Fibroblast of gingiva (primary cell): Measurements from ENCODE around the gene ITGA7.
A peak's percentile ranks its signal among the peaks of the same experiment; 100 is the strongest.
"Not testable (repeated sequence)": the region's sequence is repeated elsewhere in the genome, so short reads cannot be mapped to it uniquely, and the experiment has no call there.

Experiments used
- DNase-seq: peaks from one replicate; pipeline ENCODE4 v3.0.0-alpha.2; 2011; ENCODE audit warnings: low read depth

The ITGA7 gene

GRCh38 chr12:55681142-55682077 lies 26.3 kb downstream of the ITGA7 start:
- DNase-seq: peak; percentile 63

- DNase-seq: no peak
These were observed 28.0 kb downstream of the ITGA7 start for GRCh38 chr12:55679691-55680090.

DNA sequence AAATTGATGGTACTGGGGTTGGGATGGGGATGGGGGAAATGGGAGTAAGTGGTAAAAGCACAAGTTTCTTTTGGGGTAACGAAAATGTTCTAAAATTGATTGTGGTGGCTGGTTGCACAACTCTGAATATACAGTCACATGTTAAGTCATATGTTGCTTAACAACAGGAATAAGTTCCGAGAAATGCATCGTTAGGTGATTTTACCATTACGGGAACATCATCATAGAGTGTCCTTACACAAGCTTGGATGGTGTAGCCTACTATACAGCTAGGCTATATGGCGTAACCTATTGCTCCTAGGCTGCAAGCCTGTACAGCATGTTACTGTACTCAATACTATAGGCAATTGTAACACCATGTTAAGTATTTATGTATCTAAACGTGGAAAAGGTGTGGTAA lies 31.0 kb downstream of the ITGA7 start:
- DNase-seq: no peak

DNA sequence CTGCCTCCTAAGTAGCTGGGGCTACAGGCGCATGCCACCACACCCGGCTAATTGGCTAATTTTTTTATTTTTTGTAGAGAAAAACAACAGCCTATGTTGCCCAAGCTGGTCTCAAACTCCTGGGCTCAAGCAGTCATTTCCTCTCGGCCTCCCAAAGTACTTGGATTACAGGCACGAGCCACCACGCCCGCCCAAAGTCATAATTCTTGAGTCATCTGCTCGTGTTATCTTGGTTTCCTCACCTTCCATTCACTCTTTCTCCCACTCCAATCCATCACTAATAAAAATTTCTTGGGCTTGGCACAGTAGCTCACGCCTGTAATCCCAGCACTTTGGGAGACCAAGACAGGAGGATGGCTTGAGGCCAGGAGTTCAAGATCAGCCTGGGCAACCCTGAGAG lies 32.0 kb downstream of the ITGA7 start:
- DNase-seq: no peak

DNA sequence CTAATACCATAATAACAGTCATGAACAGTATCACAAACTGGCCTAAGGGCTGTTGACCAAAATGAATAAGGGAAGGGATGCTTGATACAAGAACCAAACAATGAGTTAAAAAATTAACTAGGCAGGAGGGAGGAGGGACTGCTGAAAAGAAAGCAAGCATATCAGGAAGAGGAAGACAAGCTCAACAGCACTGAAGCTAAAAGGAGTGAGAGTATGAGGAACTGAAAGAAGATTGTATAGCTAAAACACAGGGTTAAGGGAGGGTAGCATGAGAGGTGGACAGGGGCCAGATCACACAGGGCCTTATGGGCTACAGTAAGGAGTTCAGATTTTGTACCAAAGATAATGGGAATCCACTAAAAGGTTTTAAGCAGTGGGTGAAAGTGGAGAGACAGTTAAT lies 34.1 kb downstream of the ITGA7 start:
- no peak for DNase-seq

DNA sequence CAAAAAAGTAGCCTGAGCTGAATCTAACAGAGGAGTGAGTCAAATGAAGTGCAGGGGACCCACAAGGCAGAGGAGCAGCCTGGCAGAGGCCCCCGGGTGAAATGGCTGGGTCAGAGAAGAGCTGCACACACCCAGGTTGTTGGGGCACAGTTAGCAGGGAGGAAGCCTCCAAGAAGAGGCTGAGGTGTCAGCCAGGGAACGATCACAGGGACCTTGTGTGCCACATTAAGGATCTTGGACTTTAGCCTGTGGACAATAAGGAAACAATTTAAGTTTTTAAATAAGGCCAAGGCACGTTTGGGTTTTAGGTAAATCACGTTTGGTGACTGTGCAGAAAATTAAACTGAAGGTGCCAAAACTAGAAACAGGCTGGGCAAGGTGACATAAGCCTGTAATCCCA lies 36.0 kb downstream of the ITGA7 start:
- no peak for DNase-seq

DNA sequence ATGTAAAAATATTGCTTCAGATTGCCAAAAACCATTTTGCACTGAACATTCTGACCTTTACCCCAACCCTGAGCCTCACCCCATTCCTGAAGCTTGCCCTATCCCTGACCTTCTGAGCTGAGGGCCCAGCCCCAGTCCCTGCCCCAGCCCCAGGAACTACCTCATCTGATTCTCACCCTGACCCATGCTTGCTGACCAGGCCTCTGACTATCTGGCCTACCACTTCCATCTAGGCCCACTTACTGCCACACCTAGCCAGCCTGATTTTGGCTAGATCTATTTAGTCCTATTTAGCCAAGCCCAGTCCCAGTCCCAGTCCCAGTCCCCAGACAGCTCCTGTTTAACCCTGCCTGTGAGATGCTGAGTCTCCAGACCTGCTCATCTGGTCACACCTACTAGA lies 37.4 kb downstream of the ITGA7 start:
- DNase-seq: no peak

DNA sequence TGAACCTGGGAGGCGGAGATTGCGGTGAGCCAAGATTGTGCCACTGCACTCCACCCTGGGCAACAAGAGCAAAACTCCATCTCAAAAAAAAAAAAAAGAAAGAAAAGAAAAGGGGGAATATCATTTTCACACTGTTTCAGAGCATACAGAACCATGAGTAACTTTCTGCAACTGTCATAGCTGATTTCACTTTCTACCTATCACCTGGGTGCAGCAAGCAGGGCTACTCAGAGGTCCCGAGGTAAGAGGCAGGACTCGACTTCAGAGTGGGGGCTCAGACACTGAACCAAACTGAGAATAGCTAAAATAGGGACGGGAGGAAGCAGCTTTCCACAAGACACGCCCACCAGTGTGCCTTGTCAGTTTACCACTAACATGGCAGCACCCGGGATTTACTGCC lies 41.2 kb downstream of the ITGA7 start:
- no peak for DNase-seq

DNA sequence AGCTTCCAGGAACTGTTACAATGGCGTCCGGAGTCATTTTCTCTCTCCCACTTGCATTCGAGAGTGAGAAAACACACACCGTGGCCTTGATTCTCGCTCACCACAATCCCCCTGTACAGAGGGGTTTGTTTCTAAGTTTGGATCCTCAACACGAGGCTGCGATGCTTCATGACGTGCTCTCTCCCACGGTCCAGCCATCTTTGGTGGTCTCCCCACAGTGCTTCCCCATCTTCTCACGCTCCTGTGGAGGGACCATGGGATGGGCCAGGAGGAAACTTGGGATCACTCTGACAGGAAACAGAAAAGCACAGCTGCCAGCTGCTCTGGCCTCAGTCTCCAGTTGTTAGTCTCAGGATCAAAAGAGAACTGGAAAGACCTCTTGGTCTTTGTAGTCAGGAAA lies 42.9 kb downstream of the ITGA7 start:
- DNase-seq: no peak

GRCh38 chr12:55663391-55663790 lies 44.3 kb downstream of the ITGA7 start:
- no peak for DNase-seq

DNA sequence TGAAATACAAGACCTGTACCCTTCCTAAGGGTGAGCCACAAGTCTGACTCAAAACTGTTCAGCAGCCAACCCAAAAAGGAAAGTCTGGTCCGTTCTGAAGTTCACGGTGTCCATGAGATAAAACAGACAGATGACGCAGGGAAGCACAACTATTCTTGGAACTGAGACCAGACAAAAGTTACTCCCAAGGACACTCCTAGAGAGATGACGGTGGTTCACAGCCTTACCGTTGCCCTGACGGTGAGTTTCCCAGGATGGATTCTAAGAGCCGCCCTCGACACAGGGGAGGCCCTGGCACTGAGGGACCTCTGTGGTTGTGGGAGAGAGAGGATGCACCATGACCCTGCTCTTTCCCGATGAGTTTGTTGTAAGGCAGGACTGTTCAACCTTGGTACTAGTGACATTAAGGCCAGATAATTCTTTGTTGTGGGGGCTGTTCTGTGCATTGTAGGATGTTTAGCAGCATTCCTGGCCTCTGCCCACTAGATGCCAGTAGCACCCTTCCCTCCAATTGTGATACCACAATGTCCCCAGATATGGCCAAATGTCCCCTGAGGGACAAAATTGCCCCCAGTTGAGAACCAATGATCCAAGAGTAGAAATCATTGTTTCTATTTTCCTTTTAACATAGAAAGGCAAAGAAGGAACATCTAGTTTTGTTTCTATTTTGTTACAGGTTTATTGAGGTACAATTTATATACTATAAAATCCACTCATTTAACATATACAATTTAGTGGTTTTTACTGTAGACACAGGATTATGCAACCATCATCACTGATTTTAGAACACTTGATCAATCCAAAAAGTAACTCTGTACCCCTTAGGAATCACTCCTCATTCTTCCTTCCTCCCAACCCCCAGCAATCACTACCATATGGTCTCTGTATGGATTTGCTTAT lies 48.0 kb downstream of the ITGA7 start:
- DNase-seq: no peak

- DNase-seq: no peak
These were observed 48.9 kb downstream of the ITGA7 start for GRCh38 chr12:55658635-55659391.

- DNase-seq: no peak
These were observed 49.5 kb downstream of the ITGA7 start for GRCh38 chr12:55658212-55658611.

- DNase-seq: no peak
These were observed 50.5 kb downstream of the ITGA7 start for GRCh38 chr12:55657212-55657611.

DNA sequence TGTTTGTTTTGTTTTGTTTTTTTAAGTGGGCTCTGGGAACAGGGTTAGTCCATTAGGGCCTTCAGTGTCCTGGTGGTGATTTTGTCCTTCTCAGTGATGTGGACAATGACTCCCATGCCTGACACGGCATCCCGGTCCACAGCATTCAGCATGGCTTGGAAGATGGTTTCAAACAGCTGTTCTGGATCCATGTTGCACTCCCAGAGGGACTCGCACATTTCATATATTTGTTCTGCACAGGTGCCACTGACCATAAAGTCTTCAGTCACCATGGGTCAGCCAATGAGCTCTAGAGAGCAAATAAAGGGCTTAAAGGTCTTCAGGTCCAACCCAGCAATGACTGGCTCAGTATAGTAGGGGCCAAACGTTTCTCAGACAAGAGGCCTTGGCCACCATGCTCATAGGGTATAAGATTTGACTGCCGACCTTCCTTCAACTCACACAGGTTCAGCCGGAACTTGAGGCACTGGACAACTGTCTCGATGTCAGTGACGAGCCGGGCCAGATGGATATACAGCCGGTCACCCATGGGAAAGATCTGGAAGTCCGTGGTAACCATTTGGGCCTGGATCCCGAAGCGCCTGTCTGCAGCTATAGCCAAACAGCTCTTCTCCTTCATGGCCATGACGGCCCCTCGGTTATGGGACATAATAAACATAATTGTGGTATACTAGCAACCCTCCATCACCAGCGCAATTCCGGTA lies 53.0 kb downstream of the ITGA7 start:
- no peak for DNase-seq

DNA sequence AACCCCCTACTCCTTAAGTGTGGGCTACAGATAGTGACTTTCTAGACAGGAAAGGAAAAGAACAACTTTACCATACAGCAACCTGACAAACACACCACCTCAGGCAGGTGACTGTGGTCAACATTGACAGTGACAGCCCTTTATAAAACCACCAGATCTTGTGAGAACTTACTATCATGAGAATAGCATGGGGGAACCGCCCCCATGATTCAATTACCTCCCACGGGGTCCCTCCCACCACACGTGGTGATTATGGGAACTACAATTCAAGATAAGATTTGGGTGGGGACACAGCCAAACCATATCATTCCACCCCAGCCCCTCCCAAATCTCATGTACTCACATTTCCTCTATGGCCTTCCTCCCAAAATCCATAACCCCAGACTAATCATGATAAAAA lies 54.7 kb downstream of the ITGA7 start:
- no peak for DNase-seq

DNA sequence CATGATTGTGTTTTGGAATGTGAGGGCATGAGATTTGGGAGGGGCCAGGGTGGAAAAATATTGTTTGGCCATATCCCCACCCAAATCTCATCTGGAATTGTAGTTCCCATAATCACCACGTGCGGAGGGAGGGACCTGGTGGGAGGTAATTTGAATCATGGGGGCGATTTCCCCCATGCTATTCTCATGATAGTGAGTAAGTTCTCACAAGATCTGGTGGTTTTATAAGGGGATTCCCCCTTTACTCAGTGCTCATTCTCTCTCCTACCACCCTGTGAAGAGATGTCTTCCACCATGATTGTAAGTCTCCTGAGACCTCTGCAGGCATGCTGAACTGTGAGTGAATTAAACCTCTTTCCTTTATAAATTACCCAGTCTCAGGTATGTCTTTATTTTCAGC lies 55.4 kb downstream of the ITGA7 start:
- DNase-seq: no peak

DNA sequence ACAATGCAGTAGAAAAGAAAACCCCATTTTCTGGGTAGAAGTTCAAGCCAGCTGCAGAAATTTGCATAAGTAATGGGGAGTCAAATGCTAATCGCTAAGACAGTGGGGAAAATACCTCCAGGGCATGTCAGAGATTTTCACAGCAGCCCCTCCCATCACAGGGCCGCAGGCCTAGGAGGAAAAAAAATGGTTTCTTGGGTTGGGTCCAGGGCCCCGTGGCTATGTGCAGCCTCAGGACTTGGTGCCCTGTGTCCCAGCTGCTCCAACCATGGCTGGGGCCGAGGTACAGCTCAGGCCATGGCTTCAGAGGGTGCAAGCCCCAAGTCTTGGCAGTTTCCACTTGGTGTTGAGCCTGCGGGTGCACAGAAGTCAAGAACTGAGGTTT lies 56.4 kb downstream of the ITGA7 start:
- DNase-seq: no peak

- DNase-seq: not testable (repeated sequence)
These were observed 56.9 kb downstream of the ITGA7 start for GRCh38 chr12:55650620-55651298.

- DNase-seq: no peak
These were observed 60.7 kb downstream of the ITGA7 start for GRCh38 chr12:55647027-55647426.

- DNase-seq: no peak
These were observed 63.1 kb downstream of the ITGA7 start for GRCh38 chr12:55644591-55644990.
